ENCODE data around the gene PLET1. TPM values are rescaled to one million over a fixed set of nuclear protein-coding genes. Genes with fewer than 3 reads are reported as not detected.

PLET1 gene
- total RNA-seq, 3 donors from 2014 or later (not counting 1 experiment from before 2014, with no cell fraction given): not detected

DNA sequence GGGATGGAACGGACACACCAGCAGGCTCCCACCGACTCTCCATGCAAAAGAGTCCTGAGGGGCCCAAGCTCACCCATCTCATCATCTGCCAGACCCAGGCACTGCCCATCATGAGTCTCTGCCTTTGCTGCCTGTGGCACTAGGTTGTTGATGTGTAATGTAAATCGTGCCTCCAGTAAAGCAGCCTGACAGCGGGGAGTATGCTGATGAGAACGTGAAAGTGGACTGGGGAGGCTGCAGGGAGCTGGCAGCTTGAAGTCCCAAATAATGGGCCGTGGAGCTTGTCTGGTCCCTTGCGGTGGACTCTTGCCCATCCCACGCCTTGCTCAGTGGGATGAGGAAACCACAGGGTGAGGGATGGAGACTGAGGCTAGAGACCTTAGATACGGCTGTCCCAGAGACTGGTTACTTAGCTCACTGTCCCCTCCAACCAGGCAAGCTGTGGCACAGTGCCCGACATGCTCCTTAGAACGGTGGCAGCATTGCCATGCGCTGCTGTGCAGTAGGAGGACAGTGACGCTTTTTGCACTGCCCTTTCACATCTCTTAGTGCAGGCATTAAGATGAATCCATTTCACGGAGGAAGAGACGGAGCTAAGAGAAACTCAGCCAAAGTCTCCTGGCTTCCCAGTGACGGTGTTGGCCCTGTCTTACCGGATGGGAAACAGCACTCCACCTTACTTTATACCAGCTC is 39.6 kb upstream of the PLET1 start:
- H3K27me3 ChIP-seq (ENCODE audit: control insufficient read depth, insufficient read depth, low read length): no peaks in the 10 kb centered on the region
- H3K27ac Mint-ChIP-seq: no peak overlapping the region
- peaks cover 7 to 21% of the 10 kb centered on the region in 2 donors for H3K4me1 Mint-ChIP-seq
- no peak overlapping the region for H3K4me3 Mint-ChIP-seq
- H3K27me3 Mint-ChIP-seq (ENCODE audit: low read depth in 2 of 2): no peaks in the 10 kb centered on the region
- no peaks in the 10 kb centered on the region for H3K36me3 Mint-ChIP-seq
- no peak overlapping the region for H3K27ac ChIP-seq (ENCODE audit: low read length)
- DNase-seq (no peak), ATAC-seq (no peak)
- intact Hi-C loops (cut with micrococcal nuclease): no loop called here
- no peaks in the 10 kb centered on the region for H3K36me3 ChIP-seq (ENCODE audit: control insufficient read depth, insufficient read depth, low read length)
- H3K9me3 ChIP-seq (ENCODE audit: control insufficient read depth, insufficient read depth, low read length): no peaks in the 10 kb centered on the region
- TF ChIP-seq, protein P1, sequence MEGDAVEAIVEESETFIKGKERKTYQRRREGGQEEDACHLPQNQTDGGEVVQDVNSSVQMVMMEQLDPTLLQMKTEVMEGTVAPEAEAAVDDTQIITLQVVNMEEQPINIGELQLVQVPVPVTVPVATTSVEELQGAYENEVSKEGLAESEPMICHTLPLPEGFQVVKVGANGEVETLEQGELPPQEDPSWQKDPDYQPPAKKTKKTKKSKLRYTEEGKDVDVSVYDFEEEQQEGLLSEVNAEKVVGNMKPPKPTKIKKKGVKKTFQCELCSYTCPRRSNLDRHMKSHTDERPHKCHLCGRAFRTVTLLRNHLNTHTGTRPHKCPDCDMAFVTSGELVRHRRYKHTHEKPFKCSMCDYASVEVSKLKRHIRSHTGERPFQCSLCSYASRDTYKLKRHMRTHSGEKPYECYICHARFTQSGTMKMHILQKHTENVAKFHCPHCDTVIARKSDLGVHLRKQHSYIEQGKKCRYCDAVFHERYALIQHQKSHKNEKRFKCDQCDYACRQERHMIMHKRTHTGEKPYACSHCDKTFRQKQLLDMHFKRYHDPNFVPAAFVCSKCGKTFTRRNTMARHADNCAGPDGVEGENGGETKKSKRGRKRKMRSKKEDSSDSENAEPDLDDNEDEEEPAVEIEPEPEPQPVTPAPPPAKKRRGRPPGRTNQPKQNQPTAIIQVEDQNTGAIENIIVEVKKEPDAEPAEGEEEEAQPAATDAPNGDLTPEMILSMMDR (IDR thresholded peaks at IDR 0.05): no peak
- WGBS (ENCODE audit: insufficient coverage): 90% methylated on average over 16 of the region's 17 CpGs
- peaks cover 13% of the 10 kb centered on the region for H3K4me1 ChIP-seq (ENCODE audit: control insufficient read depth, insufficient read depth, low read length)
- no peak overlapping the region for H3K4me3 ChIP-seq (ENCODE audit: low read length)
- no peaks in the 10 kb centered on the region for H3K9me3 Mint-ChIP-seq

DNA sequence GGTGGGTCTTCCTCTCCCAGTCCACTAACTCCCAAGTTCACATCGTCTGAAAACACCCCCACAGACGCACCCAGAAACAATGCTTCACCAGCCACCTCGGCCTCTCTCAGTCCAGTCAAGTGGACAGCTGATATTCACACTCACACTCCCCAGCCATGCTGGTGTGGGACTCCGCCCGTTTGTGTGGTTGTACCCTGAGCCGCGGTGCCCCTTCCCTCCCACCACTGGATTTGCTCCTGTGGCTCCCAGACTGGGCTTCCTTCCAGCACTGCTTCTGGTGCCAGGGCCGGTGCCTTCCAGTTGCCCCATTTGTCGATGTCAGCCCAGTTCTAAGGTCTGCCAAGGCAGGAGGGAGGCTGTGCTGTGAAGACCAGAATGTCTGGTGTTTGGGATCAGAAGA is 37.9 kb upstream of the PLET1 start:
- TF ChIP-seq, protein P1 (IDR thresholded peaks at IDR 0.05): no peak
- Mint-ChIP-seq H3K4me3 (peak overlapping the region; percentile 67), H3K36me3 (no peaks in the 10 kb centered on the region), H3K27me3 (ENCODE audit: low read depth in 2 of 2) (no peaks in the 10 kb centered on the region), H3K4me1 (peaks cover 7 to 21% of the 10 kb centered on the region in 2 donors), H3K9me3 (no peaks in the 10 kb centered on the region), H3K27ac (peak overlapping the region in 1 of 2 donors; percentile 80)
- 75% methylated on average over 9 of the region's 9 CpGs for WGBS (ENCODE audit: insufficient coverage)
- Histone ChIP-seq H3K4me3 (ENCODE audit: low read length) (no peak overlapping the region), H3K36me3 (ENCODE audit: control insufficient read depth, insufficient read depth, low read length) (no peaks in the 10 kb centered on the region), H3K9me3 (ENCODE audit: control insufficient read depth, insufficient read depth, low read length) (no peaks in the 10 kb centered on the region), H3K4me1 (ENCODE audit: control insufficient read depth, insufficient read depth, low read length) (peaks cover 13% of the 10 kb centered on the region), H3K27me3 (ENCODE audit: control insufficient read depth, insufficient read depth, low read length) (no peaks in the 10 kb centered on the region), H3K27ac (ENCODE audit: low read length) (no peak overlapping the region)
- intact Hi-C loops (cut with micrococcal nuclease): no loop called here
- ATAC-seq: no peak
- DNase-seq: no peak

DNA sequence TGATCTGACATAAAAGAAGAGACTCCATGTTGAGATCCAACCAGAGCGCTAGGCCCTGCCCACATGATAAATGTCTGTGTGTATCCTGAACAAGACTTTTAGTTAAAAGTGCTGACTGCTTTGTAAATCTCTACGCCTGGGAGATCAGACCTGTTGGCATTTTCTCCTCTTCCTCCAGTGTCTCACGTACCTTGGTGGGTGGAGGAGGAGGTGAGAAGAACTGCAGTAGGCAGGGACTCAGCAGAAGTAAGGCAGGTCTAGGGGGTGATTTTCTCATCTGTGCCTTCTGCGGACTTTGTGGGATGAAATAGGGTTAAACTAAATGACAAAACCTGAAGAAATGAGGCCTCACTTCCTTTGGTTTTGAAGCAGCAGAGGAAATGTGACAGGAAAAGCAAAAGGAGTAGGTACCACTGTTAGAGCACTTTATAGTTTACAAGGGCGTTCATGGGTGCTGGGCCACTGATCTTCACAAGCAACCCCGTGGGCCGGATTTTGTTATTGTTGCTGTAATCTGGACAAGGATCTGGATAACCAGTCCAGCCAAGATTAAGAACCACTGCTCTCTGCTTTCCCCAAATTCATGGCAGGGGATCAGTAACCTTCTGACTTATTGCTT is 36.7 kb upstream of the PLET1 start:
- ATAC-seq (peak in 2 of 3 donors; percentile 37 to 93), DNase-seq (peak in 1 of 2 donors; percentile 39)
- H3K9me3 Mint-ChIP-seq: no peaks in the 10 kb centered on the region
- Histone ChIP-seq H3K27me3 (ENCODE audit: control insufficient read depth, insufficient read depth, low read length) (no peaks in the 10 kb centered on the region), H3K36me3 (ENCODE audit: control insufficient read depth, insufficient read depth, low read length) (no peaks in the 10 kb centered on the region), H3K4me3 (ENCODE audit: low read length) (no peak overlapping the region), H3K4me1 (ENCODE audit: control insufficient read depth, insufficient read depth, low read length) (peaks cover 13% of the 10 kb centered on the region), H3K27ac (ENCODE audit: low read length) (no peak overlapping the region), H3K9me3 (ENCODE audit: control insufficient read depth, insufficient read depth, low read length) (no peaks in the 10 kb centered on the region)
- peaks cover 4% of the 10 kb centered on the region for H3K36me3 Mint-ChIP-seq
- H3K27me3 Mint-ChIP-seq (ENCODE audit: low read depth in 2 of 2): no peaks in the 10 kb centered on the region
- peaks cover 7 to 25% of the 10 kb centered on the region in 2 donors for H3K4me1 Mint-ChIP-seq
- peak overlapping the region; percentile 21 to 80 for H3K27ac Mint-ChIP-seq
- TF ChIP-seq, protein P1 (IDR thresholded peaks at IDR 0.05): no peak
- peak overlapping the region; percentile 67 for H3K4me3 Mint-ChIP-seq
- intact Hi-C loops (cut with micrococcal nuclease): no loop called here
- 48% methylated on average over 7 of the region's 7 CpGs for WGBS (ENCODE audit: insufficient coverage)
